ENCODE results near the gene ZNF91. TPM values are rescaled to one million over a fixed set of nuclear protein-coding genes. Genes with fewer than 3 reads are reported as not detected.

Gene ZNF91
- total and polyA plus RNA-seq, 9 of the 15 experiments (the other 6 are each of a cell fraction or from before 2014, with no cell fraction given): 1.0 to 6.7 (median 3.2) TPM

- no peak for TF ChIP-seq CTCF (IDR thresholded peaks at IDR 0.05 in 2 of 3, conservative IDR thresholded peaks at IDR 0.05 in 1 of 3; ENCODE audit: insufficient read depth in 2 of 3, low read depth in 1 of 3, low read length in 3 of 3)
- no peak for TF ChIP-seq KLF6 (CRISPR knock-in tag; IDR thresholded peaks at IDR 0.05; ENCODE audit: borderline replicate concordance)
- TF ChIP-seq TCF15 (CRISPR knock-in tag; IDR thresholded peaks at IDR 0.05): no peak
- TF ChIP-seq PRMT5 (CRISPR knock-in tag; IDR thresholded peaks at IDR 0.05): no peak
- TF ChIP-seq MAZ (CRISPR knock-in tag; conservative IDR thresholded peaks at IDR 0.05 in 1 of 2, IDR thresholded peaks at IDR 0.05 in 1 of 2): no peak
- TF ChIP-seq RBM17 (IDR thresholded peaks at IDR 0.05; ENCODE audit: borderline replicate concordance, low read depth, low read length): no peak
- no peak for TF ChIP-seq BCOR (IDR thresholded peaks at IDR 0.05)
These were observed 42.6 kb upstream of the ZNF91 start (continued) for GRCh38 chr19:23437901-23438300.

GRCh38 chr19:23436944-23437343, 41.7 kb upstream of the ZNF91 start:
- no peak overlapping the region for H3K4me3 ChIP-seq
- in situ Hi-C loops (cut with MboI) (no loop called here), intact Hi-C loops (cut with micrococcal nuclease) (no loop called here)
- POLR2A ChIA-PET: no interaction called here
- WGBS (ENCODE audit: insufficient coverage, low coverage, missing lambda C conversion rate): 0% methylated on average over 3 of the region's 4 CpGs
- FAIRE-seq: no peak
- H3K27me3 ChIP-seq (ENCODE audit: control insufficient read depth in 2 of 2, insufficient read depth in 2 of 2, low read length in 2 of 2): no peaks in the 10 kb centered on the region
- no peaks in the 10 kb centered on the region for H4K20me1 ChIP-seq (replicated peaks; ENCODE audit: control insufficient read depth, insufficient read depth, low read length)
- no peak overlapping the region for H3K27ac ChIP-seq (ENCODE audit: extremely low read depth, low read depth, low read length)
- no peaks in the 10 kb centered on the region for H3K9me1 ChIP-seq (ENCODE audit: control insufficient read depth, insufficient read depth, low read length)
- TF ChIP-seq CTCF (IDR thresholded peaks at IDR 0.05 in 2 of 3, conservative IDR thresholded peaks at IDR 0.05 in 1 of 3; ENCODE audit: insufficient read depth in 2 of 3, low read depth in 1 of 3, low read length in 3 of 3) (peak in 2 of 3 experiments; percentile 20 to 37; a peak in 3 of 6 replicates), NCOA6 (IDR thresholded peaks at IDR 0.05) (no peak)
- no peaks in the 10 kb centered on the region for H3K36me3 ChIP-seq (ENCODE audit: control insufficient read depth, insufficient read depth, low read length)
- no peaks in the 10 kb centered on the region for H3K79me2 ChIP-seq (ENCODE audit: control insufficient read depth, insufficient read depth, low read length)
- no peaks in the 10 kb centered on the region for H3K4me1 ChIP-seq (replicated peaks in 1 of 2; ENCODE audit: control insufficient read depth in 2 of 2, insufficient read depth in 2 of 2, low read length in 2 of 2)
- CTCF ChIA-PET (ENCODE audit: low intra/inter-chr PET ratio): no interaction called here
- BruUV-seq (replicated peaks): no TSS peak
- no peak overlapping the region for H2AFZ ChIP-seq (ENCODE audit: low read depth, low read length)
- ATAC-seq: no peak
- H3K4me2 ChIP-seq (ENCODE audit: insufficient read depth, low read length): no peak overlapping the region
- H3K9me3 ChIP-seq (replicated peaks; ENCODE audit: control insufficient read depth, insufficient read depth, low read depth, low read length): no peaks in the 10 kb centered on the region
- peak; percentile 9 to 33 (median 18) for DNase-seq (ENCODE audit: extremely low read depth in 1 of 4, low spot score in 3 of 4)
- H3K9ac ChIP-seq (ENCODE audit: insufficient read depth in 1 of 2, low read depth in 2 of 2, low read length in 2 of 2): no peak overlapping the region

Data from K562 (cell line).